HG03457 (cell line): Measurements from ENCODE around the gene NTMT1.
A peak's percentile ranks its signal among the peaks of the same experiment; 100 is the strongest.
"Not testable (repeated sequence)": the region's sequence is repeated elsewhere in the genome, so short reads cannot be mapped to it uniquely, and the experiment has no call there.

Source experiments
- ATAC-seq: cut with Tn5 transposase; IDR thresholded peaks from one replicate; pipeline ENCODE4 v1.9.1; 2021; ENCODE audit warnings: moderate number of reproducible peaks; ENCODE audit not compliant: unreplicated experiment

Gene NTMT1

GRCh38 chr9:129635099-129636065, 9.4 kb downstream of the NTMT1 start:
- no peak for ATAC-seq

- ATAC-seq = not testable (repeated sequence)
These were observed 10.4 kb downstream of the NTMT1 start for GRCh38 chr9:129636343-129636742.

GRCh38 chr9:129637102-129637501, 11.1 kb downstream of the NTMT1 start:
- ATAC-seq = no peak

GRCh38 chr9:129637673-129638439, 11.9 kb downstream of the NTMT1 start:
- ATAC-seq = no peak

GRCh38 chr9:129639034-129639630, 13.2 kb downstream of the NTMT1 start:
- ATAC-seq = no peak

GRCh38 chr9:129639756-129640085, 13.8 kb downstream of the NTMT1 start:
- no peak for ATAC-seq

GRCh38 chr9:129640086-129640870, 14.3 kb downstream of the NTMT1 start:
- ATAC-seq = no peak

GRCh38 chr9:129640871-129641749, 15.1 kb downstream of the NTMT1 start:
- peak; percentile 9 for ATAC-seq

- ATAC-seq = peak; percentile 86
These were observed 16.0 kb downstream of the NTMT1 start, which contains the start of gene ASB6 for GRCh38 chr9:129641750-129642585. TSS of gene ASB6 (minus strand) at chr9:129642151. CDS start at chr9:129641999, 152 bp downstream.

GRCh38 chr9:129643706-129644105, 17.7 kb downstream of the NTMT1 start:
- no peak for ATAC-seq

- no peak for ATAC-seq
These were observed 18.4 kb downstream of the NTMT1 start for GRCh38 chr9:129644365-129644764.

- no peak for ATAC-seq
These were observed 18.9 kb downstream of the NTMT1 start for GRCh38 chr9:129644902-129645301.

- no peak for ATAC-seq
These were observed 20.3 kb downstream of the NTMT1 start for GRCh38 chr9:129646252-129646651.

GRCh38 chr9:129646654-129647053, 20.7 kb downstream of the NTMT1 start:
- ATAC-seq = no peak

GRCh38 chr9:129647635-129648034, 21.7 kb downstream of the NTMT1 start:
- ATAC-seq = no peak

- no peak for ATAC-seq
These were observed 22.3 kb downstream of the NTMT1 start for GRCh38 chr9:129648092-129648763.

- no peak for ATAC-seq
These were observed 22.8 kb downstream of the NTMT1 start for GRCh38 chr9:129648764-129649115.
